LNCAP (cell line): ENCODE measurements around the gene SCGB1D4.
A peak's percentile ranks its signal among the peaks of the same experiment; 100 is the strongest.

Source experiments
- CTCF ChIP-seq: fragments of 450-650 bp; IDR thresholded peaks from 2 replicates; pipeline ENCODE4 v1.5.1; 2017; ENCODE audit warnings: mild to moderate bottlenecking

The SCGB1D4 gene

GRCh38 chr11:62333768-62334167 lies 34.9 kb upstream of the SCGB1D4 start:
- no peak for TF ChIP-seq CTCF

- TF ChIP-seq CTCF: peak; percentile 76
Observed at GRCh38 chr11:62324731-62325556, 26.1 kb upstream of the SCGB1D4 start.

GRCh38 chr11:62322524-62322923 lies 23.6 kb upstream of the SCGB1D4 start:
- no peak for TF ChIP-seq CTCF

GRCh38 chr11:62315431-62315830 lies 16.6 kb upstream of the SCGB1D4 start:
- no peak for TF ChIP-seq CTCF

- TF ChIP-seq CTCF: no peak
Observed at GRCh38 chr11:62309991-62310390, 11.1 kb upstream of the SCGB1D4 start.

- no peak for TF ChIP-seq CTCF
Observed at GRCh38 chr11:62307950-62308349, 9.1 kb upstream of the SCGB1D4 start.

- no peak for TF ChIP-seq CTCF
Observed at GRCh38 chr11:62306227-62306626, 7.4 kb upstream of the SCGB1D4 start.
